Astrocyte (in vitro differentiated cells and primary cell): ENCODE data around the gene CHRM2. TPM values are rescaled to one million over a fixed set of nuclear protein-coding genes. Genes with fewer than 3 reads are reported as not detected.

ENCODE experiments used
- DNase-seq: peaks from one replicate; pipeline ENCODE4 v3.0.0-alpha.2; 2010; ENCODE audit warnings: low read depth
- FAIRE-seq: peaks from 2 replicates; lab custom pipeline; 2011; peaks lifted over from hg19 to GRCh38; lab: Jason Lieb, UNC
- H2AFZ ChIP-seq: 2 replicates; pipeline ENCODE4 v1.6.0; 2012; ENCODE audit warnings: low read depth, low read length, inconsistent platforms
- H3K27ac ChIP-seq: 2 replicates; pipeline ENCODE4 v1.5.1; 2011; ENCODE audit warnings: low read depth, low read length, inconsistent platforms
- H3K27me3 ChIP-seq: 2 replicates; pipeline ENCODE4 v1.6.0; 2011; ENCODE audit warnings: low read length, inconsistent platforms; ENCODE audit not compliant: insufficient read depth
- H3K36me3 ChIP-seq: 2 replicates; pipeline ENCODE4 v1.5.1; 2011; ENCODE audit warnings: low read length, inconsistent platforms; ENCODE audit not compliant: insufficient read depth
- H3K4me1 ChIP-seq: 2 replicates; pipeline ENCODE4 v1.5.1; 2011; ENCODE audit warnings: low read length, inconsistent platforms; ENCODE audit not compliant: insufficient read depth
- H3K4me2 ChIP-seq: 2 replicates; pipeline ENCODE4 v1.6.0; 2012; ENCODE audit warnings: low read length, inconsistent platforms
- H3K4me3 ChIP-seq: 2 replicates; pipeline ENCODE4 v1.5.1; 2011; ENCODE audit warnings: low read depth, mild to moderate bottlenecking, low read length, inconsistent platforms; ENCODE audit not compliant: insufficient read depth
- H3K79me2 ChIP-seq: 2 replicates; pipeline ENCODE4 v1.6.0; 2012; ENCODE audit warnings: mild to moderate bottlenecking, low read length, inconsistent platforms; ENCODE audit not compliant: insufficient read depth
- H3K9ac ChIP-seq: 2 replicates; pipeline ENCODE4 v1.6.0; 2012; ENCODE audit warnings: mild to moderate bottlenecking, low read length, inconsistent platforms
- H3K9me3 ChIP-seq: 2 replicates; pipeline ENCODE4 v1.5.1; 2012; ENCODE audit warnings: low read depth, mild to moderate bottlenecking, low read length, inconsistent platforms; ENCODE audit not compliant: insufficient read depth
- H4K20me1 ChIP-seq: 2 replicates; pipeline ENCODE4 v1.6.0; 2012; ENCODE audit warnings: low read length, inconsistent platforms; ENCODE audit not compliant: insufficient read depth
- H3K27ac Mint-ChIP-seq: one replicate; pipeline ENCODE4 v1.8.0; 2021; ENCODE audit warnings: mild to moderate bottlenecking, mixed read lengths; ENCODE audit not compliant: unreplicated experiment
- H3K27me3 Mint-ChIP-seq: one replicate; pipeline ENCODE4 v1.8.0; 2021; ENCODE audit warnings: low read depth, mixed read lengths; ENCODE audit not compliant: unreplicated experiment
- H3K36me3 Mint-ChIP-seq: one replicate; pipeline ENCODE4 v1.8.0; 2021; ENCODE audit warnings: low read depth, mixed read lengths; ENCODE audit not compliant: unreplicated experiment
- H3K4me1 Mint-ChIP-seq: one replicate; pipeline ENCODE4 v1.8.0; 2021; ENCODE audit warnings: low read depth, mixed read lengths; ENCODE audit not compliant: unreplicated experiment
- H3K4me3 Mint-ChIP-seq: one replicate; pipeline ENCODE4 v1.8.0; 2021; ENCODE audit warnings: mild to moderate bottlenecking, moderate library complexity, mixed read lengths; ENCODE audit not compliant: unreplicated experiment
- H3K9me3 Mint-ChIP-seq: one replicate; pipeline ENCODE4 v1.8.0; 2021; ENCODE audit warnings: mild to moderate bottlenecking, mixed read lengths; ENCODE audit not compliant: unreplicated experiment
- EZH2 ChIP-seq: IDR thresholded peaks from 2 replicates; pipeline ENCODE4 v1.6.1; 2012; ENCODE audit warnings: mild to moderate bottlenecking, low read length, inconsistent platforms; ENCODE audit not compliant: insufficient read depth
- total RNA-seq: library from RNA; stranded (reverse); gene quantifications from 2 replicates; pipeline ENCODE4 v1.2.1, GENCODE V29; 2021
- TF ChIP-seq, protein P1 (sequence below): IDR thresholded peaks from 2 replicates; pipeline ENCODE4 v1.5.1; 2011; ENCODE audit warnings: low read depth, mild to moderate bottlenecking, inconsistent platforms, low read length, moderate library complexity; ENCODE audit not compliant: insufficient read depth

Gene CHRM2
- total RNA-seq, 1 donor from 2014 or later: not detected

DNA sequence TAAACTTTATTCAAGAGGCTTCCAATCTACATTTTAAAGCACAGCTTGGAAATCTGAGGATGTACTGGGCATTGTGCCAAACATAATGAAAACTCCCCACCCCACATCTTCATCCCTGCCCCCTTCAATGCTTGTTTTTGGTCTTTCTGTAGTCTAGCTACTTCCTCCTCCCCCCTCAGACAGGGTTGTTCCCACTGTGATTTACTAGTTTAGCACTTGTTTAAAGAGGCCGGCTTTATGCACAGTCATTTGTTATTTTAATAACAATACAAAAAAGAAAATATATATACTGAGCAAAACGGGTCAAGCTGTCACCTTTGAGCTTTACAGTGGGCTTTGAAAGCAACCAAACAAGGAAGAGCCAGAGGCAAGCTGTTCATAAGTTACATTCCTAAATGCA lies 132.6 kb downstream of the CHRM2 start:
- Histone ChIP-seq H3K9me3 (no peaks in the 10 kb centered on the region), H2AFZ (no peak overlapping the region), H3K36me3 (no peaks in the 10 kb centered on the region), H3K27ac (peak overlapping the region; percentile 35), H4K20me1 (no peaks in the 10 kb centered on the region), H3K9ac (no peak overlapping the region), H3K4me3 (no peak overlapping the region), H3K79me2 (no peaks in the 10 kb centered on the region), H3K4me1 (peaks cover 8% of the 10 kb centered on the region), H3K27me3 (no peaks in the 10 kb centered on the region), H3K4me2 (peak overlapping the region; percentile 25)
- H3K27me3 Mint-ChIP-seq: no peaks in the 10 kb centered on the region
- peaks cover 19% of the 10 kb centered on the region for H3K4me1 Mint-ChIP-seq
- no peak overlapping the region for H3K27ac Mint-ChIP-seq
- DNase-seq (peak; percentile 16), FAIRE-seq (no peak)
- no peaks in the 10 kb centered on the region for H3K36me3 Mint-ChIP-seq
- H3K4me3 Mint-ChIP-seq: no peak overlapping the region
- TF ChIP-seq, protein P1, sequence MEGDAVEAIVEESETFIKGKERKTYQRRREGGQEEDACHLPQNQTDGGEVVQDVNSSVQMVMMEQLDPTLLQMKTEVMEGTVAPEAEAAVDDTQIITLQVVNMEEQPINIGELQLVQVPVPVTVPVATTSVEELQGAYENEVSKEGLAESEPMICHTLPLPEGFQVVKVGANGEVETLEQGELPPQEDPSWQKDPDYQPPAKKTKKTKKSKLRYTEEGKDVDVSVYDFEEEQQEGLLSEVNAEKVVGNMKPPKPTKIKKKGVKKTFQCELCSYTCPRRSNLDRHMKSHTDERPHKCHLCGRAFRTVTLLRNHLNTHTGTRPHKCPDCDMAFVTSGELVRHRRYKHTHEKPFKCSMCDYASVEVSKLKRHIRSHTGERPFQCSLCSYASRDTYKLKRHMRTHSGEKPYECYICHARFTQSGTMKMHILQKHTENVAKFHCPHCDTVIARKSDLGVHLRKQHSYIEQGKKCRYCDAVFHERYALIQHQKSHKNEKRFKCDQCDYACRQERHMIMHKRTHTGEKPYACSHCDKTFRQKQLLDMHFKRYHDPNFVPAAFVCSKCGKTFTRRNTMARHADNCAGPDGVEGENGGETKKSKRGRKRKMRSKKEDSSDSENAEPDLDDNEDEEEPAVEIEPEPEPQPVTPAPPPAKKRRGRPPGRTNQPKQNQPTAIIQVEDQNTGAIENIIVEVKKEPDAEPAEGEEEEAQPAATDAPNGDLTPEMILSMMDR: no peak
- no peak for TF ChIP-seq EZH2
- no peaks in the 10 kb centered on the region for H3K9me3 Mint-ChIP-seq

DNA sequence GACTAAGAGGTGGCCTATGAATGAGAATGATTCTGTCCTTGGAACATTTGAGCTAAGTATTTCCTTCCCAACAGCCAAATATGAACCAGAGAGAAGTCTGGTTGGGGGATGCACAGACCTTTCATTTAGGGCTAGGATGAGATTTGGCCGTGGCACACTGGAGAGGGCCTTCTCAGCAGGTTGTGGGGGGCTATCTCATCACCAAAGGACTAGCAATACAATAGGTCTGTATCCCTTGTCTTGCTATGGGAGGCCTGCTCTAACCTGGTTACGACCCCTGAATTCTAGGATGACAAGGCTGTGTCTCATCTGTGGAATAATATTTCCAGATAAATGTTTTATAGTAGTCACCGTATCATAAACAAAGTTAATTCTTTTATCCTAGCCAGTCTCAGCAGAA lies 133.0 kb downstream of the CHRM2 start:
- no peaks in the 10 kb centered on the region for H3K27me3 ChIP-seq
- H4K20me1 ChIP-seq: no peaks in the 10 kb centered on the region
- H3K9ac ChIP-seq: no peak overlapping the region
- no peaks in the 10 kb centered on the region for H3K9me3 ChIP-seq
- Mint-ChIP-seq H3K27me3 (no peaks in the 10 kb centered on the region), H3K4me3 (no peak overlapping the region), H3K9me3 (no peaks in the 10 kb centered on the region), H3K4me1 (peaks cover 19% of the 10 kb centered on the region), H3K36me3 (no peaks in the 10 kb centered on the region), H3K27ac (no peak overlapping the region)
- H3K27ac ChIP-seq: peak overlapping the region; percentile 35
- H3K4me3 ChIP-seq: no peak overlapping the region
- H2AFZ ChIP-seq: no peak overlapping the region
- peak overlapping the region; percentile 25 for H3K4me2 ChIP-seq
- DNase-seq (no peak), FAIRE-seq (no peak)
- H3K36me3 ChIP-seq: no peaks in the 10 kb centered on the region
- H3K79me2 ChIP-seq: no peaks in the 10 kb centered on the region
- TF ChIP-seq, protein P1: no peak
- TF ChIP-seq EZH2: no peak
- H3K4me1 ChIP-seq: peaks cover 8% of the 10 kb centered on the region

DNA sequence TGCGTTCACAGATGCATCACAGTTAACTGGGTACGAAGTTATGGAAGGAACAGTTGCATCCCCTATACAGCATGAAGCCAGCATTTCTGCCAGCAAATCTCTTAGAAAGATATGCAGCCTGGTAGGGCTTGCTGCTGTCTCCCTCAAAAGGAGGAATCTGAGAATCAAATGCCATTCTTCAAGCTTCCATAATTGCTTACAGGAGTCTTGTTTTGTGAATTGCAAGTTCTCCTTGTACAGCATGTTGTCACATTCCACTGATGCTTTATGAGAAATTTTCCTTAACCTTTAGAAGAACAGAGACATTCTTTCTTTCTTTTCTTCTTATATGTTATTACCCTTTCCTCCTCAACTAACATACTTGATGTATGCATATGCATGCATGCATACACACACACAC lies 134.6 kb downstream of the CHRM2 start:
- Mint-ChIP-seq H3K4me1 (peaks cover 22% of the 10 kb centered on the region), H3K9me3 (no peaks in the 10 kb centered on the region), H3K4me3 (no peak overlapping the region), H3K36me3 (no peaks in the 10 kb centered on the region), H3K27me3 (no peaks in the 10 kb centered on the region), H3K27ac (no peak overlapping the region)
- Histone ChIP-seq H3K27me3 (no peaks in the 10 kb centered on the region), H3K27ac (no peak overlapping the region), H3K79me2 (no peaks in the 10 kb centered on the region), H3K4me3 (no peak overlapping the region), H4K20me1 (no peaks in the 10 kb centered on the region), H3K4me2 (no peak overlapping the region), H3K36me3 (no peaks in the 10 kb centered on the region), H3K9ac (no peak overlapping the region), H3K4me1 (peaks cover 8% of the 10 kb centered on the region), H2AFZ (no peak overlapping the region), H3K9me3 (no peaks in the 10 kb centered on the region)
- no peak for TF ChIP-seq EZH2
- TF ChIP-seq, protein P1: no peak
- DNase-seq (no peak), FAIRE-seq (no peak)
